Measurements from ENCODE around the gene ATAD3C.

- TF ChIP-seq CTCF (optimal IDR thresholded peaks at IDR 0.05 in 1 of 3, IDR thresholded peaks at IDR 0.05 in 1 of 3, conservative IDR thresholded peaks at IDR 0.05 in 1 of 3; ENCODE audit: extremely low read depth in 1 of 3, insufficient read depth in 2 of 3, low read length in 3 of 3) (no peak), EZH2 (IDR thresholded peaks at IDR 0.05; ENCODE audit: low read length) (no peak)
These were observed 34.2 kb downstream of the ATAD3C start for GRCh38 chr1:1483714-1484113.
